ENCODE data around the gene PTPRM. TPM values are rescaled to one million over a fixed set of nuclear protein-coding genes. Genes with fewer than 3 reads are reported as not detected.

The PTPRM gene
- total RNA-seq, 1 experiment from 2014 or later, result 11.1 TPM

DNA sequence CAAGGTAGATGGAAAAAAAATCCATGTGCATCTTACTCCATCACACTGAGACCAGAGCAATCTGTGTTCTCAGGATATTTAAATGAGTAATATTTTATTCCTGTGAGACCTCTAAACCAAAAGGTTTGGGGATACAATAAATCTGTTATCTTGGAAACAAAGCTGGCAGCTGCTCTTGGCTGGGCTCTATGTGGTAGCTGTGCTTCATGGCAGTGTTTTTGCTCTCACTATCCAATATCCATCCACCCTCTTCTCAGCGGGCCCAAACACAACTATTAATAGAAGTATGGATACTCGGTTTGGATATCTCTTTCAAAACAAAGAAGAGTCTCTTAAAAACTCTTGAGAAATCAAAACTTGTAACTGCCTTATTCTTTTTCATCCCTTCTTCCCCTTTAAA, 797.3 kb downstream of the PTPRM start (continued):
- TF ChIP-seq, protein P1, sequence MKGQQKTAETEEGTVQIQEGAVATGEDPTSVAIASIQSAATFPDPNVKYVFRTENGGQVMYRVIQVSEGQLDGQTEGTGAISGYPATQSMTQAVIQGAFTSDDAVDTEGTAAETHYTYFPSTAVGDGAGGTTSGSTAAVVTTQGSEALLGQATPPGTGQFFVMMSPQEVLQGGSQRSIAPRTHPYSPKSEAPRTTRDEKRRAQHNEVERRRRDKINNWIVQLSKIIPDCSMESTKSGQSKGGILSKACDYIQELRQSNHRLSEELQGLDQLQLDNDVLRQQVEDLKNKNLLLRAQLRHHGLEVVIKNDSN (CRISPR knock-in tag; IDR thresholded peaks at IDR 0.05), result no peak
- no peak for TF ChIP-seq ETV6 (CRISPR knock-in tag; IDR thresholded peaks at IDR 0.05)
- TF ChIP-seq HMGA2 (CRISPR knock-in tag; IDR thresholded peaks at IDR 0.05), result no peak
- no peak for TF ChIP-seq ZNF138 (CRISPR knock-in tag; conservative IDR thresholded peaks at IDR 0.05)
- TF ChIP-seq, protein P2, sequence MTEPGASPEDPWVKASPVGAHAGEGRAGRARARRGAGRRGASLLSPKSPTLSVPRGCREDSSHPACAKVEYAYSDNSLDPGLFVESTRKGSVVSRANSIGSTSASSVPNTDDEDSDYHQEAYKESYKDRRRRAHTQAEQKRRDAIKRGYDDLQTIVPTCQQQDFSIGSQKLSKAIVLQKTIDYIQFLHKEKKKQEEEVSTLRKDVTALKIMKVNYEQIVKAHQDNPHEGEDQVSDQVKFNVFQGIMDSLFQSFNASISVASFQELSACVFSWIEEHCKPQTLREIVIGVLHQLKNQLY (CRISPR knock-in tag; IDR thresholded peaks at IDR 0.05), result no peak
- TF ChIP-seq, protein P3, sequence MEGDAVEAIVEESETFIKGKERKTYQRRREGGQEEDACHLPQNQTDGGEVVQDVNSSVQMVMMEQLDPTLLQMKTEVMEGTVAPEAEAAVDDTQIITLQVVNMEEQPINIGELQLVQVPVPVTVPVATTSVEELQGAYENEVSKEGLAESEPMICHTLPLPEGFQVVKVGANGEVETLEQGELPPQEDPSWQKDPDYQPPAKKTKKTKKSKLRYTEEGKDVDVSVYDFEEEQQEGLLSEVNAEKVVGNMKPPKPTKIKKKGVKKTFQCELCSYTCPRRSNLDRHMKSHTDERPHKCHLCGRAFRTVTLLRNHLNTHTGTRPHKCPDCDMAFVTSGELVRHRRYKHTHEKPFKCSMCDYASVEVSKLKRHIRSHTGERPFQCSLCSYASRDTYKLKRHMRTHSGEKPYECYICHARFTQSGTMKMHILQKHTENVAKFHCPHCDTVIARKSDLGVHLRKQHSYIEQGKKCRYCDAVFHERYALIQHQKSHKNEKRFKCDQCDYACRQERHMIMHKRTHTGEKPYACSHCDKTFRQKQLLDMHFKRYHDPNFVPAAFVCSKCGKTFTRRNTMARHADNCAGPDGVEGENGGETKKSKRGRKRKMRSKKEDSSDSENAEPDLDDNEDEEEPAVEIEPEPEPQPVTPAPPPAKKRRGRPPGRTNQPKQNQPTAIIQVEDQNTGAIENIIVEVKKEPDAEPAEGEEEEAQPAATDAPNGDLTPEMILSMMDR (IDR thresholded peaks at IDR 0.05), result no peak
- TF ChIP-seq ZBTB21 (CRISPR knock-in tag; IDR thresholded peaks at IDR 0.05; ENCODE audit: borderline replicate concordance), result no peak
- TF ChIP-seq TP53 (CRISPR knock-in tag; IDR thresholded peaks at IDR 0.05), result no peak

DNA sequence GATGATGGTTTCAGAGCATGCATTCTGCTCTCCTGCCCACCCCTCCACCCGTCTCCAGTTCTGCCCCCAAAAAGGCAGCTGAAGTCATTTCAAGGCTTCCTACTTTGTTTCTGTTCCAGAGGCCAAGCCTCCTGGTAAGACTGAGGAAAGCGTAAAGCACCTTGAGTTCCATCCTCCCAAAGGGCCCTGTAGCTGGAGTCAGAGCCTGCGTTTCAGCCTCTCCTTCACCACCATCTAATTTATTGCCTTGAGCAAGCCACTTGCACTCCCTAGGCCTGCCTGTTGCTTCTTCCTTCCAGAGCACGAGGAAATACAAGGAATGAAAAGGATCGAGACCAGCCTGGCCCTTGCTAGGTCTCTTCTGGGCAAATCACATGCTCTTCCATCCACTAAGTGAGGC, 797.9 kb downstream of the PTPRM start:
- Mint-ChIP-seq H3K36me3 (no peaks in the 10 kb centered on the region), H3K27me3 (ENCODE audit: low read depth) (peaks cover 12% of the 10 kb centered on the region), H3K9me3 (no peaks in the 10 kb centered on the region), H3K4me1 (peaks cover 23% of the 10 kb centered on the region), H3K4me3 (no peak overlapping the region), H3K27ac (no peak overlapping the region)
- ChIA-PET CTCF (no interaction called here), POLR2A (no interaction called here)
- no peak for TF ChIP-seq GABPB1 (CRISPR knock-in tag; IDR thresholded peaks at IDR 0.05)
- no peak for TF ChIP-seq ZNF396 (CRISPR knock-in tag; IDR thresholded peaks at IDR 0.05; ENCODE audit: borderline replicate concordance)
- no peak for TF ChIP-seq ZNF219 (CRISPR knock-in tag; IDR thresholded peaks at IDR 0.05; ENCODE audit: borderline replicate concordance)
- no peak for TF ChIP-seq SOX15 (CRISPR knock-in tag; IDR thresholded peaks at IDR 0.05)
- TF ChIP-seq, protein P4, sequence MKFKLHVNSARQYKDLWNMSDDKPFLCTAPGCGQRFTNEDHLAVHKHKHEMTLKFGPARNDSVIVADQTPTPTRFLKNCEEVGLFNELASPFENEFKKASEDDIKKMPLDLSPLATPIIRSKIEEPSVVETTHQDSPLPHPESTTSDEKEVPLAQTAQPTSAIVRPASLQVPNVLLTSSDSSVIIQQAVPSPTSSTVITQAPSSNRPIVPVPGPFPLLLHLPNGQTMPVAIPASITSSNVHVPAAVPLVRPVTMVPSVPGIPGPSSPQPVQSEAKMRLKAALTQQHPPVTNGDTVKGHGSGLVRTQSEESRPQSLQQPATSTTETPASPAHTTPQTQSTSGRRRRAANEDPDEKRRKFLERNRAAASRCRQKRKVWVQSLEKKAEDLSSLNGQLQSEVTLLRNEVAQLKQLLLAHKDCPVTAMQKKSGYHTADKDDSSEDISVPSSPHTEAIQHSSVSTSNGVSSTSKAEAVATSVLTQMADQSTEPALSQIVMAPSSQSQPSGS (CRISPR knock-in tag; IDR thresholded peaks at IDR 0.05; ENCODE audit: borderline replicate concordance, low read depth), result no peak
- TF ChIP-seq ZNF263 (CRISPR knock-in tag; IDR thresholded peaks at IDR 0.05; ENCODE audit: low read depth), result no peak
- TF ChIP-seq, protein P5, sequence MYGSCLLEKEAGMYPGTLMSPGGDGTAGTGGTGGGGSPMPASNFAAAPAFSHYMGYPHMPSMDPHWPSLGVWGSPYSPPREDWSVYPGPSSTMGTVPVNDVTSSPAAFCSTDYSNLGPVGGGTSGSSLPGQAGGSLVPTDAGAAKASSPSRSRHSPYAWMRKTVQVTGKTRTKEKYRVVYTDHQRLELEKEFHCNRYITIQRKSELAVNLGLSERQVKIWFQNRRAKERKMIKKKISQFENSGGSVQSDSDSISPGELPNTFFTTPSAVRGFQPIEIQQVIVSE (CRISPR knock-in tag; IDR thresholded peaks at IDR 0.05; ENCODE audit: borderline replicate concordance), result no peak
- TF ChIP-seq, protein P6, sequence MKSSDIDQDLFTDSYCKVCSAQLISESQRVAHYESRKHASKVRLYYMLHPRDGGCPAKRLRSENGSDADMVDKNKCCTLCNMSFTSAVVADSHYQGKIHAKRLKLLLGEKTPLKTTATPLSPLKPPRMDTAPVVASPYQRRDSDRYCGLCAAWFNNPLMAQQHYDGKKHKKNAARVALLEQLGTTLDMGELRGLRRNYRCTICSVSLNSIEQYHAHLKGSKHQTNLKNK (CRISPR knock-in tag; IDR thresholded peaks at IDR 0.05), result no peak
- no peak for TF ChIP-seq NFE2L1 (CRISPR knock-in tag; IDR thresholded peaks at IDR 0.05)
- TF ChIP-seq TCF7 (CRISPR knock-in tag; IDR thresholded peaks at IDR 0.05; ENCODE audit: low read depth), result no peak
- TF ChIP-seq, protein P7, sequence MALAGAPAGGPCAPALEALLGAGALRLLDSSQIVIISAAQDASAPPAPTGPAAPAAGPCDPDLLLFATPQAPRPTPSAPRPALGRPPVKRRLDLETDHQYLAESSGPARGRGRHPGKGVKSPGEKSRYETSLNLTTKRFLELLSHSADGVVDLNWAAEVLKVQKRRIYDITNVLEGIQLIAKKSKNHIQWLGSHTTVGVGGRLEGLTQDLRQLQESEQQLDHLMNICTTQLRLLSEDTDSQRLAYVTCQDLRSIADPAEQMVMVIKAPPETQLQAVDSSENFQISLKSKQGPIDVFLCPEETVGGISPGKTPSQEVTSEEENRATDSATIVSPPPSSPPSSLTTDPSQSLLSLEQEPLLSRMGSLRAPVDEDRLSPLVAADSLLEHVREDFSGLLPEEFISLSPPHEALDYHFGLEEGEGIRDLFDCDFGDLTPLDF (CRISPR knock-in tag; IDR thresholded peaks at IDR 0.05), result no peak
- TF ChIP-seq RORB (CRISPR knock-in tag; IDR thresholded peaks at IDR 0.05), result no peak
- TF ChIP-seq, protein P8, sequence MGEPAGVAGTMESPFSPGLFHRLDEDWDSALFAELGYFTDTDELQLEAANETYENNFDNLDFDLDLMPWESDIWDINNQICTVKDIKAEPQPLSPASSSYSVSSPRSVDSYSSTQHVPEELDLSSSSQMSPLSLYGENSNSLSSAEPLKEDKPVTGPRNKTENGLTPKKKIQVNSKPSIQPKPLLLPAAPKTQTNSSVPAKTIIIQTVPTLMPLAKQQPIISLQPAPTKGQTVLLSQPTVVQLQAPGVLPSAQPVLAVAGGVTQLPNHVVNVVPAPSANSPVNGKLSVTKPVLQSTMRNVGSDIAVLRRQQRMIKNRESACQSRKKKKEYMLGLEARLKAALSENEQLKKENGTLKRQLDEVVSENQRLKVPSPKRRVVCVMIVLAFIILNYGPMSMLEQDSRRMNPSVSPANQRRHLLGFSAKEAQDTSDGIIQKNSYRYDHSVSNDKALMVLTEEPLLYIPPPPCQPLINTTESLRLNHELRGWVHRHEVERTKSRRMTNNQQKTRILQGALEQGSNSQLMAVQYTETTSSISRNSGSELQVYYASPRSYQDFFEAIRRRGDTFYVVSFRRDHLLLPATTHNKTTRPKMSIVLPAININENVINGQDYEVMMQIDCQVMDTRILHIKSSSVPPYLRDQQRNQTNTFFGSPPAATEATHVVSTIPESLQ (CRISPR knock-in tag; IDR thresholded peaks at IDR 0.05), result no peak
- TF ChIP-seq, protein P2 (CRISPR knock-in tag; IDR thresholded peaks at IDR 0.05), result no peak
- no peak for TF ChIP-seq RELA (CRISPR knock-in tag; IDR thresholded peaks at IDR 0.05; ENCODE audit: borderline replicate concordance)
- no peak for TF ChIP-seq PRRX2 (CRISPR knock-in tag; IDR thresholded peaks at IDR 0.05)
- no peak for TF ChIP-seq ELF4 (CRISPR knock-in tag; IDR thresholded peaks at IDR 0.05; ENCODE audit: low read depth)
- DNase-seq (ENCODE audit: low spot score), result no peak
- no peak for ATAC-seq
